HepG2 (cell line): ENCODE data around the gene KIF6. TPM values are rescaled to one million over a fixed set of nuclear protein-coding genes. Genes with fewer than 3 reads are reported as not detected.
A peak's percentile ranks its signal among the peaks of the same experiment; 100 is the strongest.

Experiments used
- CC2D1A ChIP-seq: sonication (generic); formaldehyde crosslinking; IDR thresholded peaks from 2 replicates; pipeline ENCODE4 v1.8.1; 2023; ENCODE audit warnings: mild to moderate bottlenecking, missing genetic modification reagents
- CTCF ChIP-seq: sonication (generic); formaldehyde crosslinking; IDR thresholded peaks from 2 replicates; pipeline ENCODE4 v1.5.0; 2020; ENCODE audit warnings: mild to moderate bottlenecking, missing genetic modification reagents, moderate library complexity
- FLYWCH1 ChIP-seq: sonication (generic); formaldehyde crosslinking; IDR thresholded peaks from 2 replicates; pipeline ENCODE4 v1.8.1; 2023; ENCODE audit warnings: mild to moderate bottlenecking, missing genetic modification reagents
- GRHL1 ChIP-seq: sonication (generic); formaldehyde crosslinking; conservative IDR thresholded peaks from 2 replicates; pipeline ENCODE4 v1.8.0; 2022; ENCODE audit warnings: missing genetic modification reagents
- MEIS2 ChIP-seq: sonication (generic); formaldehyde crosslinking; IDR thresholded peaks from 2 replicates; pipeline ENCODE4 v1.9.0; 2021; ENCODE audit warnings: mild to moderate bottlenecking, missing genetic modification reagents
- MTF2 ChIP-seq: sonication (generic); formaldehyde crosslinking; IDR thresholded peaks from 2 replicates; pipeline ENCODE4 v1.5.0; 2020; ENCODE audit warnings: missing genetic modification reagents, borderline replicate concordance
- MYC ChIP-seq: sonication (generic); formaldehyde crosslinking; IDR thresholded peaks from 2 replicates; pipeline ENCODE4 v1.9.0; 2021; ENCODE audit warnings: missing genetic modification reagents, borderline replicate concordance
- PHF21A ChIP-seq: sonication (generic); formaldehyde crosslinking; IDR thresholded peaks from 2 replicates; pipeline ENCODE4 v1.5.0; 2020; ENCODE audit warnings: mild to moderate bottlenecking, missing genetic modification reagents
- SAFB2 ChIP-seq: sonication (generic); formaldehyde crosslinking; IDR thresholded peaks from 2 replicates; pipeline ENCODE4 v1.5.1; 2020; ENCODE audit warnings: missing genetic modification reagents, low read depth, mild to moderate bottlenecking, borderline replicate concordance
- SMC3 ChIP-seq: IDR thresholded peaks from 2 replicates; pipeline ENCODE4 v1.6.1; 2011; ENCODE audit warnings: low read length, improper control_type of control experiment
- ZBTB8A ChIP-seq: sonication (generic); formaldehyde crosslinking; IDR thresholded peaks from 2 replicates; pipeline ENCODE4 v1.4.0; 2020; ENCODE audit warnings: mild to moderate bottlenecking, low read depth, missing genetic modification reagents, borderline replicate concordance
- ZMYM2 ChIP-seq: sonication (generic); formaldehyde crosslinking; IDR thresholded peaks from 2 replicates; pipeline ENCODE4 v1.8.0; 2022; ENCODE audit warnings: mild to moderate bottlenecking, missing genetic modification reagents
- ZNF318 ChIP-seq: sonication (generic); formaldehyde crosslinking; IDR thresholded peaks from 2 replicates; pipeline ENCODE4 v1.4.0; 2020; ENCODE audit warnings: mild to moderate bottlenecking, missing genetic modification reagents
- ZNF563 ChIP-seq: sonication (generic); formaldehyde crosslinking; IDR thresholded peaks from 2 replicates; pipeline ENCODE4 v1.8.0; 2022; ENCODE audit warnings: mild to moderate bottlenecking, moderate library complexity, missing genetic modification reagents
- ZNF572 ChIP-seq: sonication (generic); formaldehyde crosslinking; IDR thresholded peaks from 2 replicates; pipeline ENCODE4 v1.5.1; 2020; ENCODE audit warnings: mild to moderate bottlenecking, missing genetic modification reagents
- polyA plus RNA-seq, 8 experiments: library from polyadenylated mRNA; depleted of rRNA in 3 of 8; stranded (reverse) in 7 of 8; unstranded in 1 of 8; fragments of >200 nt; fragmentation: Illumina TruSeq in 4 of 8; extraction: Trizol in 4 of 8; gene quantifications; 2 replicates each; pipeline versions ENCODE4 v1.2.1 to v1.2.3, GENCODE V29; 2011 to 2016; ENCODE audit warnings: low read depth in 4 of 8, missing spikeins in 1 of 8, mixed read lengths in 1 of 8; ENCODE audit not compliant: insufficient read depth in 1 of 8
- total RNA-seq, 5 experiments: library from RNA; depleted of rRNA; stranded (reverse); fragments of >200 nt; fragmentation: Illumina TruSeq; extraction: Trizol; gene quantifications; 2 replicates each; pipeline ENCODE4 v1.2.3, GENCODE V29; 2016; ENCODE audit warnings: low read depth in 1 of 5
- TF ChIP-seq, protein P1 (sequence below): sonication (generic); formaldehyde crosslinking; IDR thresholded peaks from 2 replicates; pipeline ENCODE4 v1.8.0; 2023; ENCODE audit warnings: mild to moderate bottlenecking, missing genetic modification reagents

Gene KIF6
- total and polyA plus RNA-seq, 2 of the 13 experiments (the other 11 are each of a cell fraction or from before 2014, with no cell fraction given): 0.04 to 0.27 TPM

GRCh38 chr6:39361657-39362486, 363.3 kb downstream of the KIF6 start (continued):
- TF ChIP-seq SMC3 (peak; percentile 40; the same call in 1 of the 2 replicates), MEIS2 (CRISPR knock-in tag) (no peak), FLYWCH1 (CRISPR knock-in tag) (no peak), CTCF (CRISPR knock-in tag) (peak; percentile 92), ZBTB8A (no peak), PHF21A (CRISPR knock-in tag) (no peak), ZNF318 (CRISPR knock-in tag) (no peak), MYC (CRISPR knock-in tag) (0 out of 2 replicates have a peak, but pooled peaks have one; percentile 15), SAFB2 (CRISPR knock-in tag) (no peak), GRHL1 (CRISPR knock-in tag) (no peak), ZMYM2 (no peak), ZNF572 (CRISPR knock-in tag) (no peak), MTF2 (no peak), ZNF563 (CRISPR knock-in tag) (no peak), CC2D1A (CRISPR knock-in tag) (no peak)
- TF ChIP-seq, protein P1, sequence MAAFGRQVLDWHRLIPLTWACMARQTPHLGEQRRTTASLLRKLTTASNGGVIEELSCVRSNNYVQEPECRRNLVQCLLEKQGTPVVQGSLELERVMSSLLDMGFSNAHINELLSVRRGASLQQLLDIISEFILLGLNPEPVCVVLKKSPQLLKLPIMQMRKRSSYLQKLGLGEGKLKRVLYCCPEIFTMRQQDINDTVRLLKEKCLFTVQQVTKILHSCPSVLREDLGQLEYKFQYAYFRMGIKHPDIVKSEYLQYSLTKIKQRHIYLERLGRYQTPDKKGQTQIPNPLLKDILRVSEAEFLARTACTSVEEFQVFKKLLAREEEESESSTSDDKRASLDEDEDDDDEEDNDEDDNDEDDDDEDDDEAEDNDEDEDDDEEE: no peak
